DMS 273 treated with DMSO at 0.1 percent for 48 hours (cell line): ENCODE results near the gene ZBTB42.

Source experiments
- DNase-seq: peaks from one replicate; lab custom pipeline; 2025; lab: John Stamatoyannopoulos, UW

Gene ZBTB42

GRCh38 chr14:104769324-104770071 is 31.4 kb upstream of the ZBTB42 start:
- DNase-seq, result no peak

GRCh38 chr14:104770072-104770579 is 30.8 kb upstream of the ZBTB42 start:
- no peak for DNase-seq

GRCh38 chr14:104770851-104771272 is 30.0 kb upstream of the ZBTB42 start:
- DNase-seq, result no peak

- no peak for DNase-seq
Measured at GRCh38 chr14:104771374-104771773, 29.5 kb upstream of the ZBTB42 start.

- DNase-seq, result no peak
Measured at GRCh38 chr14:104771918-104772706, 28.8 kb upstream of the ZBTB42 start.

- DNase-seq, result no peak
Measured at GRCh38 chr14:104772707-104773504, 28.0 kb upstream of the ZBTB42 start.

GRCh38 chr14:104773505-104774452 is 27.1 kb upstream of the ZBTB42 start:
- DNase-seq, result peak; percentile 23

GRCh38 chr14:104774453-104775072 is 26.3 kb upstream of the ZBTB42 start:
- DNase-seq, result no peak

- DNase-seq, result no peak
Measured at GRCh38 chr14:104775073-104775489, 25.8 kb upstream of the ZBTB42 start.

GRCh38 chr14:104776481-104776880 is 24.4 kb upstream of the ZBTB42 start:
- DNase-seq, result no peak

GRCh38 chr14:104776961-104777807 is 23.7 kb upstream of the ZBTB42 start:
- no peak for DNase-seq

GRCh38 chr14:104777808-104778249 is 23.1 kb upstream of the ZBTB42 start:
- DNase-seq, result no peak

GRCh38 chr14:104778694-104779331 is 22.1 kb upstream of the ZBTB42 start:
- DNase-seq, result no peak

- DNase-seq, result no peak
Measured at GRCh38 chr14:104779776-104780512, 21.0 kb upstream of the ZBTB42 start.

- DNase-seq, result no peak
Measured at GRCh38 chr14:104780513-104781030, 20.3 kb upstream of the ZBTB42 start.

GRCh38 chr14:104781271-104782077 is 19.4 kb upstream of the ZBTB42 start:
- no peak for DNase-seq

GRCh38 chr14:104782086-104782807 is 18.7 kb upstream of the ZBTB42 start:
- no peak for DNase-seq
